Measurements from ENCODE around the gene PSMF1. TPM values are rescaled to one million over a fixed set of nuclear protein-coding genes. Genes with fewer than 3 reads are reported as not detected.
A peak's percentile ranks its signal among the peaks of the same experiment; 100 is the strongest.

The PSMF1 gene
- total and polyA plus RNA-seq, 9 of the 15 experiments (the other 6 are each of a cell fraction or from before 2014, with no cell fraction given): 8.5 to 192 (median 33.2) TPM

GRCh38 chr20:1122388-1123315, 4.2 kb downstream of the PSMF1 start (continued):
- TF ChIP-seq RNF2 (IDR thresholded peaks at IDR 0.05): no peak
- TF ChIP-seq MIER1 (IDR thresholded peaks at IDR 0.05; ENCODE audit: low read depth): no peak
- TF ChIP-seq TRIM25 (IDR thresholded peaks at IDR 0.05; ENCODE audit: borderline replicate concordance): no peak
- TF ChIP-seq THAP7 (CRISPR knock-in tag; IDR thresholded peaks at IDR 0.05): no peak
- TF ChIP-seq TFAP4 (CRISPR knock-in tag; IDR thresholded peaks at IDR 0.05; ENCODE audit: borderline replicate concordance): no peak
- TF ChIP-seq ZNF518B (CRISPR knock-in tag; IDR thresholded peaks at IDR 0.05): no peak
- no peak for TF ChIP-seq ZNF707 (CRISPR knock-in tag; conservative IDR thresholded peaks at IDR 0.05)
- TF ChIP-seq GMEB1 (CRISPR knock-in tag; IDR thresholded peaks at IDR 0.05): no peak; the same call in 1 of the 2 replicates
- no peak for TF ChIP-seq FOXJ3 (CRISPR knock-in tag; IDR thresholded peaks at IDR 0.05)
- TF ChIP-seq ARID3A (IDR thresholded peaks at IDR 0.05; ENCODE audit: borderline replicate concordance, low read depth, low read length): no peak
- 0 out of 2 replicates have a peak, but pooled peaks have one; percentile 28 for TF ChIP-seq ZNF766 (CRISPR knock-in tag; conservative IDR thresholded peaks at IDR 0.05)
- TF ChIP-seq ZC3H4 (CRISPR knock-in tag; IDR thresholded peaks at IDR 0.05; ENCODE audit: borderline replicate concordance): no peak
- TF ChIP-seq PHB (CRISPR knock-in tag; IDR thresholded peaks at IDR 0.05): no peak
- TF ChIP-seq TARDBP (IDR thresholded peaks at IDR 0.05): no peak
- no peak for TF ChIP-seq ARHGAP35 (IDR thresholded peaks at IDR 0.05; ENCODE audit: partially characterized antibody)
- no peak for TF ChIP-seq BDP1 (IDR thresholded peaks at IDR 0.05; ENCODE audit: insufficient read depth, insufficient read length)
